Germinal center (tissue), 1 donor: ENCODE measurements around the gene KLK10.

Source experiments
- DNase-seq: peaks from one replicate; pipeline ENCODE4 v3.0.0; 2012; ENCODE audit warnings: mixed read lengths, low spot score

KLK10 gene

GRCh38 chr19:51019544-51019925, at the start of gene KLK10:
Gene KLK10 (minus strand): TSS chr19:51019709. CDS start chr19:51019130, 579 bp downstream.
- no peak for DNase-seq

- no peak for DNase-seq
Measured at GRCh38 chr19:51066393-51067186, 47.1 kb upstream of the KLK10 start.

- no peak for DNase-seq
Measured at GRCh38 chr19:51065221-51065960, 45.9 kb upstream of the KLK10 start.

GRCh38 chr19:51064534-51065220, 45.2 kb upstream of the KLK10 start, which contains the start of gene KLK13:
Gene KLK13 (minus strand): TSS chr19:51065092. CDS start chr19:51065067, 25 bp downstream.
- no peak for DNase-seq

GRCh38 chr19:51063664-51064063, 44.2 kb upstream of the KLK10 start:
- DNase-seq, result no peak

- no peak for DNase-seq
Measured at GRCh38 chr19:51060973-51061372, 41.5 kb upstream of the KLK10 start.

- no peak for DNase-seq
Measured at GRCh38 chr19:51060336-51060735, 40.8 kb upstream of the KLK10 start.

GRCh38 chr19:51059715-51060114, 40.2 kb upstream of the KLK10 start:
- no peak for DNase-seq

- DNase-seq, result no peak
Measured at GRCh38 chr19:51055866-51056265, 36.4 kb upstream of the KLK10 start.

- DNase-seq, result no peak
Measured at GRCh38 chr19:51047031-51047335, 27.5 kb upstream of the KLK10 start.

GRCh38 chr19:51044327-51044726, 24.8 kb upstream of the KLK10 start:
- no peak for DNase-seq

- no peak for DNase-seq
Measured at GRCh38 chr19:51043497-51043896, 24.0 kb upstream of the KLK10 start.

- DNase-seq, result no peak
Measured at GRCh38 chr19:51040151-51040550, 20.6 kb upstream of the KLK10 start.

- no peak for DNase-seq
Measured at GRCh38 chr19:51036519-51036918, 17.0 kb upstream of the KLK10 start.

GRCh38 chr19:51034704-51035103, 15.2 kb upstream of the KLK10 start, which contains the start of gene KLK12:
Gene KLK12 (minus strand): TSS chr19:51035002. CDS start chr19:51034621, 381 bp downstream.
- DNase-seq, result no peak

- no peak for DNase-seq
Measured at GRCh38 chr19:51031880-51032225, 12.3 kb upstream of the KLK10 start.

GRCh38 chr19:51031220-51031879, 11.8 kb upstream of the KLK10 start:
- no peak for DNase-seq

GRCh38 chr19:51030631-51031030, 11.1 kb upstream of the KLK10 start:
- no peak for DNase-seq

GRCh38 chr19:51029718-51030117, 10.2 kb upstream of the KLK10 start:
- no peak for DNase-seq

- no peak for DNase-seq
Measured at GRCh38 chr19:51027873-51028272, 8.4 kb upstream of the KLK10 start.

GRCh38 chr19:51027126-51027806, 7.8 kb upstream of the KLK10 start:
- DNase-seq, result no peak

- DNase-seq, result no peak
Measured at GRCh38 chr19:51026554-51026831, 7.0 kb upstream of the KLK10 start, which contains the start of gene KLK11. Gene KLK11 (minus strand): TSS chr19:51026616. CDS start chr19:51025631, 985 bp downstream.
